ENCODE results near the gene TBCC. TPM values are rescaled to one million over a fixed set of nuclear protein-coding genes. Genes with fewer than 3 reads are reported as not detected.

TBCC gene
- 19.7 and 20.7 TPM in 2 replicates for polyA plus RNA-seq (2013)

GRCh38 chr6:42745640-42746462, at the start of gene TBCC:
TSS of gene TBCC (minus strand) at chr6:42746103. CDS start at chr6:42746073, 30 bp downstream.
- Histone ChIP-seq H3K4me3 (ENCODE audit: low read depth, low read length) (peak within 1 kb of the TSS; percentile 97), H4K8ac (ENCODE audit: low read depth, low read length) (peak within 1 kb of the TSS; percentile 97), H3K79me2 (ENCODE audit: control insufficient read depth, insufficient read depth, low read length, poor library complexity) (peaks cover 10% of the 10 kb centered on the region), H3K79me1 (ENCODE audit: low read length) (peaks cover 13% of the 10 kb centered on the region), H3K9me3 (ENCODE audit: insufficient read depth, low read depth, low read length) (no peaks in the 10 kb centered on the region), H3K4me2 (ENCODE audit: low read length) (peak within 1 kb of the TSS; percentile 100), H3K23ac (ENCODE audit: low read length) (no peak within 1 kb of the TSS), H3K4ac (ENCODE audit: low read depth, low read length) (peak within 1 kb of the TSS; percentile 84), H3K9ac (ENCODE audit: low read length) (peak within 1 kb of the TSS; percentile 93), H4K12ac (ENCODE audit: low read depth, low read length) (peak within 1 kb of the TSS; percentile 82), H4K91ac (ENCODE audit: low read depth, low read length) (peak within 1 kb of the TSS; percentile 89), H2BK12ac (ENCODE audit: low read length) (no peak within 1 kb of the TSS), H2AFZ (ENCODE audit: insufficient read depth, low read length, poor library complexity) (peak within 1 kb of the TSS; percentile 86), H2BK120ac (ENCODE audit: insufficient read depth, low read length, poor library complexity) (peak within 1 kb of the TSS; percentile 86), H3K27ac (ENCODE audit: low read depth, low read length) (peak within 1 kb of the TSS; percentile 98), H3K14ac (ENCODE audit: low read length) (peak within 1 kb of the TSS; percentile 94), H3K18ac (ENCODE audit: low read length) (peak within 1 kb of the TSS; percentile 90), H2AK5ac (ENCODE audit: low read length) (peak within 1 kb of the TSS; percentile 75), H3K36me3 (ENCODE audit: control insufficient read depth in 1 of 2, insufficient read depth in 2 of 2, low read length in 2 of 2) (no peaks in the 10 kb centered on the region), H2BK5ac (ENCODE audit: low read depth, low read length, poor library complexity) (peak within 1 kb of the TSS; percentile 94), H3K27me3 (ENCODE audit: insufficient read depth, low read length) (no peaks in the 10 kb centered on the region), H3K4me1 (ENCODE audit: control insufficient read depth in 1 of 2, insufficient read depth in 2 of 2, low read length in 2 of 2) (peaks cover 3 to 10% of the 10 kb centered on the region in 2 experiments)
- DNase-seq, result peak; percentile 96 to 97
- no CpG with 5 or more reads among the region's 57 CpGs for WGBS (ENCODE audit: extremely low coverage, insufficient coverage, insufficient read length)

- H2AK5ac ChIP-seq (ENCODE audit: low read length), result no peak overlapping the region
Measured at GRCh38 chr6:42795651-42796050, 49.7 kb upstream of the TBCC start.

GRCh38 chr6:42791706-42792320, 45.9 kb upstream of the TBCC start:
- Histone ChIP-seq H3K79me1 (ENCODE audit: low read length) (no peaks in the 10 kb centered on the region), H3K79me2 (ENCODE audit: control insufficient read depth, insufficient read depth, low read length, poor library complexity) (no peaks in the 10 kb centered on the region)
- WGBS (ENCODE audit: extremely low coverage, insufficient coverage, insufficient read length), result no CpG with 5 or more reads among the region's 3 CpGs

More at GRCh38 chr6:42795651-42796050, 49.7 kb upstream of the TBCC start:
- Histone ChIP-seq H3K9ac (ENCODE audit: low read length) (no peak overlapping the region), H3K79me1 (ENCODE audit: low read length) (no peaks in the 10 kb centered on the region), H2BK5ac (ENCODE audit: low read depth, low read length, poor library complexity) (no peak overlapping the region), H3K23ac (ENCODE audit: low read length) (no peak overlapping the region), H3K27ac (ENCODE audit: low read depth, low read length) (no peak overlapping the region), H3K14ac (ENCODE audit: low read length) (no peak overlapping the region), H3K4ac (ENCODE audit: low read depth, low read length) (no peak overlapping the region), H3K79me2 (ENCODE audit: control insufficient read depth, insufficient read depth, low read length, poor library complexity) (no peaks in the 10 kb centered on the region), H3K4me3 (ENCODE audit: low read depth, low read length) (no peak overlapping the region), H2BK120ac (ENCODE audit: insufficient read depth, low read length, poor library complexity) (no peak overlapping the region), H4K12ac (ENCODE audit: low read depth, low read length) (no peak overlapping the region), H2BK12ac (ENCODE audit: low read length) (no peak overlapping the region), H3K18ac (ENCODE audit: low read length) (no peak overlapping the region), H3K36me3 (ENCODE audit: control insufficient read depth in 1 of 2, insufficient read depth in 2 of 2, low read length in 2 of 2) (no peaks in the 10 kb centered on the region), H3K27me3 (ENCODE audit: insufficient read depth, low read length) (no peaks in the 10 kb centered on the region), H4K8ac (ENCODE audit: low read depth, low read length) (no peak overlapping the region), H4K91ac (ENCODE audit: low read depth, low read length) (no peak overlapping the region), H3K9me3 (ENCODE audit: insufficient read depth, low read depth, low read length) (no peaks in the 10 kb centered on the region), H2AFZ (ENCODE audit: insufficient read depth, low read length, poor library complexity) (no peak overlapping the region), H3K4me2 (ENCODE audit: low read length) (no peak overlapping the region), H3K4me1 (ENCODE audit: control insufficient read depth in 1 of 2, insufficient read depth in 2 of 2, low read length in 2 of 2) (peaks cover 0 to 2% of the 10 kb centered on the region in 2 experiments)
- DNase-seq, result no peak
- WGBS (ENCODE audit: extremely low coverage, insufficient coverage, insufficient read length), result no CpG with 5 or more reads among the region's 1 CpG

GRCh38 chr6:42790549-42791181, 44.8 kb upstream of the TBCC start:
- H2BK12ac ChIP-seq (ENCODE audit: low read length), result no peak overlapping the region
- no peak overlapping the region for H3K27ac ChIP-seq (ENCODE audit: low read depth, low read length)
- H4K8ac ChIP-seq (ENCODE audit: low read depth, low read length), result no peak overlapping the region
- no CpG with 5 or more reads among the region's 5 CpGs for WGBS (ENCODE audit: extremely low coverage, insufficient coverage, insufficient read length)
- no peak overlapping the region for H2BK5ac ChIP-seq (ENCODE audit: low read depth, low read length, poor library complexity)
- H3K79me2 ChIP-seq (ENCODE audit: control insufficient read depth, insufficient read depth, low read length, poor library complexity), result no peaks in the 10 kb centered on the region
- H3K14ac ChIP-seq (ENCODE audit: low read length), result no peak overlapping the region
- H2AFZ ChIP-seq (ENCODE audit: insufficient read depth, low read length, poor library complexity), result no peak overlapping the region
- H3K4me1 ChIP-seq (ENCODE audit: control insufficient read depth in 1 of 2, insufficient read depth in 2 of 2, low read length in 2 of 2), result peaks cover 3 to 7% of the 10 kb centered on the region in 2 experiments
- H2AK5ac ChIP-seq (ENCODE audit: low read length), result no peak overlapping the region
- H3K9me3 ChIP-seq (ENCODE audit: insufficient read depth, low read depth, low read length), result no peaks in the 10 kb centered on the region
- H3K27me3 ChIP-seq (ENCODE audit: insufficient read depth, low read length), result no peaks in the 10 kb centered on the region
- H3K79me1 ChIP-seq (ENCODE audit: low read length), result no peaks in the 10 kb centered on the region
- H3K4ac ChIP-seq (ENCODE audit: low read depth, low read length), result no peak overlapping the region
- no peak overlapping the region for H3K18ac ChIP-seq (ENCODE audit: low read length)
- H3K23ac ChIP-seq (ENCODE audit: low read length), result no peak overlapping the region
- H2BK120ac ChIP-seq (ENCODE audit: insufficient read depth, low read length, poor library complexity), result no peak overlapping the region
- peak in 1 of 2 donors; percentile 35 for DNase-seq
- H3K4me3 ChIP-seq (ENCODE audit: low read depth, low read length), result no peak overlapping the region
- H3K36me3 ChIP-seq (ENCODE audit: control insufficient read depth in 1 of 2, insufficient read depth in 2 of 2, low read length in 2 of 2), result no peaks in the 10 kb centered on the region
- no peak overlapping the region for H4K12ac ChIP-seq (ENCODE audit: low read depth, low read length)
- H3K4me2 ChIP-seq (ENCODE audit: low read length), result no peak overlapping the region
- no peak overlapping the region for H4K91ac ChIP-seq (ENCODE audit: low read depth, low read length)
- no peak overlapping the region for H3K9ac ChIP-seq (ENCODE audit: low read length)

More at GRCh38 chr6:42791706-42792320, 45.9 kb upstream of the TBCC start:
- Histone ChIP-seq H3K4me3 (ENCODE audit: low read depth, low read length) (no peak overlapping the region), H2AK5ac (ENCODE audit: low read length) (no peak overlapping the region), H3K4me2 (ENCODE audit: low read length) (no peak overlapping the region), H4K8ac (ENCODE audit: low read depth, low read length) (no peak overlapping the region), H3K27ac (ENCODE audit: low read depth, low read length) (no peak overlapping the region), H3K4ac (ENCODE audit: low read depth, low read length) (no peak overlapping the region), H3K9me3 (ENCODE audit: insufficient read depth, low read depth, low read length) (no peaks in the 10 kb centered on the region), H2BK12ac (ENCODE audit: low read length) (no peak overlapping the region), H2AFZ (ENCODE audit: insufficient read depth, low read length, poor library complexity) (no peak overlapping the region), H3K27me3 (ENCODE audit: insufficient read depth, low read length) (no peaks in the 10 kb centered on the region), H4K91ac (ENCODE audit: low read depth, low read length) (no peak overlapping the region), H4K12ac (ENCODE audit: low read depth, low read length) (no peak overlapping the region), H3K4me1 (ENCODE audit: control insufficient read depth in 1 of 2, insufficient read depth in 2 of 2, low read length in 2 of 2) (peaks cover 3 to 7% of the 10 kb centered on the region in 2 experiments), H3K14ac (ENCODE audit: low read length) (no peak overlapping the region), H3K36me3 (ENCODE audit: control insufficient read depth in 1 of 2, insufficient read depth in 2 of 2, low read length in 2 of 2) (no peaks in the 10 kb centered on the region), H3K23ac (ENCODE audit: low read length) (no peak overlapping the region), H3K18ac (ENCODE audit: low read length) (no peak overlapping the region), H2BK5ac (ENCODE audit: low read depth, low read length, poor library complexity) (no peak overlapping the region), H2BK120ac (ENCODE audit: insufficient read depth, low read length, poor library complexity) (no peak overlapping the region), H3K9ac (ENCODE audit: low read length) (no peak overlapping the region)
- DNase-seq, result peak; percentile 46 to 62

All from trophoblast cell (in vitro differentiated cells and primary cell).